Measurements from ENCODE around the gene TBC1D5.

TBC1D5 gene

GRCh38 chr3:17645074-17645698 lies 97.2 kb downstream of the TBC1D5 start:
- in situ Hi-C loops (cut with HindIII; ENCODE audit: low sequenced_read_pairs): no loop called here
- peak; percentile 73 for DNase-seq (ENCODE audit: low read depth, low spot score)
- peak; percentile 81 for TF ChIP-seq CTCF (IDR thresholded peaks at IDR 0.05; ENCODE audit: low read depth, low read length)
- H3K4me3 ChIP-seq (ENCODE audit: low read depth, low read length): no peak overlapping the region

- no peak overlapping the region for H3K4me3 ChIP-seq (ENCODE audit: low read depth, low read length)
- peak; percentile 63 for DNase-seq (ENCODE audit: low read depth, low spot score)
- TF ChIP-seq CTCF (IDR thresholded peaks at IDR 0.05; ENCODE audit: low read depth, low read length): no peak
- in situ Hi-C loops (cut with HindIII; ENCODE audit: low sequenced_read_pairs): no loop called here
Observed at GRCh38 chr3:17643691-17644090, 98.7 kb downstream of the TBC1D5 start.

- H3K4me3 ChIP-seq (ENCODE audit: low read depth, low read length): no peak overlapping the region
- DNase-seq (ENCODE audit: low read depth, low spot score): no peak
- no peak for TF ChIP-seq CTCF (IDR thresholded peaks at IDR 0.05; ENCODE audit: low read depth, low read length)
- in situ Hi-C loops (cut with HindIII; ENCODE audit: low sequenced_read_pairs): no loop called here
Observed at GRCh38 chr3:17642474-17642873, 100.0 kb downstream of the TBC1D5 start.

GRCh38 chr3:17640466-17640865 lies 102.0 kb downstream of the TBC1D5 start:
- in situ Hi-C loops (cut with HindIII; ENCODE audit: low sequenced_read_pairs): no loop called here
- peak; percentile 45 for DNase-seq (ENCODE audit: low read depth, low spot score)
- no peak overlapping the region for H3K4me3 ChIP-seq (ENCODE audit: low read depth, low read length)
- no peak for TF ChIP-seq CTCF (IDR thresholded peaks at IDR 0.05; ENCODE audit: low read depth, low read length)

GRCh38 chr3:17639765-17640164 lies 102.7 kb downstream of the TBC1D5 start:
- H3K4me3 ChIP-seq (ENCODE audit: low read depth, low read length): no peak overlapping the region
- DNase-seq (ENCODE audit: low read depth, low spot score): peak; percentile 84
- in situ Hi-C loops (cut with HindIII; ENCODE audit: low sequenced_read_pairs): no loop called here
- TF ChIP-seq CTCF (IDR thresholded peaks at IDR 0.05; ENCODE audit: low read depth, low read length): no peak

GRCh38 chr3:17639257-17639656 lies 103.2 kb downstream of the TBC1D5 start:
- TF ChIP-seq CTCF (IDR thresholded peaks at IDR 0.05; ENCODE audit: low read depth, low read length): no peak

More at GRCh38 chr3:17639257-17639656, 103.2 kb downstream of the TBC1D5 start:
- no peak overlapping the region for H3K4me3 ChIP-seq (ENCODE audit: low read depth, low read length)
- in situ Hi-C loops (cut with HindIII; ENCODE audit: low sequenced_read_pairs): no loop called here
- DNase-seq (ENCODE audit: low read depth, low spot score): peak; percentile 79
